ENCODE results near the gene PLCL2. TPM values are rescaled to one million over a fixed set of nuclear protein-coding genes. Genes with fewer than 3 reads are reported as not detected.
"Not testable (repeated sequence)": the region's sequence is repeated elsewhere in the genome, so short reads cannot be mapped to it uniquely, and the experiment has no call there.

The PLCL2 gene
- total RNA-seq, 1 donor from 2014 or later, result 12.2 TPM

DNA sequence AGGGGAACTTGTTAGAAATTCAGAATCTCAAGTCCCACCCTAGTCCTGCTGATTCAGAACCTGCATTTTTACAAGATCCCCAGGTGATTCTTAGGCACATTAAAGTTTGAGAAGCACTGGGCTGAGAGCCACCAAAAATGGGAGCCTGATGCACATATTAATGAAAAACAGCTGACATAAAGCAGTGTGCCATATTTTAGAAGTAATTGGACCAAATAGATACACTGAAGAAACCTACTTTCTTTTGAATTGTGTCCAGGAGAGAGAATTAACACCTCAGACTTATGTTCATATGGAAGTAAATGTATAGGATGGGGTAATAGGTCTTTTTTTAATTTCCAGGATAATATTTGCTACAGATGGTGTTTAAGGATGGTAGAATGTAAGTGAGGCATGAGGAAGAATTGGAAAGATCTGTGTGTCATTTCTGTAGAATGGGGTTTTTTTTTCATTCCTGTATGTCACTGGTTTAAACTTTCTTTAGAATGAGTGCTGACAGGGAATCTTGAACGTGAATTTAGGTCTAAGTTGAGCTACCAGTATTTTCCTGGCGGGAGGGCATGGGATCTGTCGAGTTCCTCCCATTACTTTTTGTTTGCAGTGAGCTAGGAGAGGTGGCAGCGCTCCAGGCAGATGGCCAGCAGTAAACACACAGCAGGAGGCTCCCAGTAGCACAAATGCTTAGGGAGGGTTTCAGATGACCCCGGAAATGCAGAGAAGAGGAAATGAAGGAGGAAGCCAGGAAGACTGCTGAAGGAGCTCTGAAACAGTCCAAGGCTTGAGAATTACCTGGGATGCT lies 185.6 kb downstream of the PLCL2 start:
- DNase-seq (ENCODE audit: low spot score), result no peak

DNA sequence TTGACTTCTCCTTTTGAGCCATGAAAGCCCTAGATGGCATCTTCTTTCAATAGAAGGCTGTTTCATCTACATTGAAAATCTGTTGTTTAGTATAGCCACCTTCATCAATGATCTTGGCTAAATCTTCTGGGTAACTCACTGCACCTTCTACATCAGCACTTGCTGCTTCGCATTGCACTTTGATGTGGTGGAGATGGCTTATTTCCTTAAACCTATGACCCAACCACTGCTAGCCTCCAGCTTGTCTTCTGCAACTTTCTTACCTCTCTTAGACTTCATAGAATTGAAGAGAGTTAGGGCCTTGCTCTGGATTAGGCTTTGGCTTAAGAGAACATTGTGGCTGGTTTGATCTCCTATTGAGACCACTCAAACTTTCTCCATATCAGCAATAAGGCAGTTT lies 189.8 kb downstream of the PLCL2 start:
- no peak for DNase-seq (ENCODE audit: low spot score)

DNA sequence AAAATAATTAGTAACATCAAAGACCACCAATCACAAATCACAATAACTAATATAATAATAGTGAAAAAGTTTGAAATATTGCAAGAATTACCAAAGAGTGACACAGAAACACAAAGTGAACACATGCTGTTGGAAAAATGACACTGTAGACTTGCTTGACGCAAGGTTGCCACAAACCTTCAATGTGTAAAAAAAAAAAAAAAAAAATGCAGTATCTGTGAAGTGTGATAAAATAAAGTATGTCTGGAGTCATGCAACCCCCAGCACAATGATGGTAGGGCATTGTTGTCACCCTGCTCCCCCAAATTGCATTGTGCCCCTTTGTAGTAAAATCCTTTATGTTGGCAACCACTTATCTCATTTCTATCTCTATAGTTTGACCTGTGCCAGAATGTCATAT lies 190.6 kb downstream of the PLCL2 start:
- no peak for DNase-seq (ENCODE audit: low spot score)

GRCh38 chr3:17075907-17076306 lies 191.2 kb downstream of the PLCL2 start:
- no peak for DNase-seq (ENCODE audit: low spot score)

DNA sequence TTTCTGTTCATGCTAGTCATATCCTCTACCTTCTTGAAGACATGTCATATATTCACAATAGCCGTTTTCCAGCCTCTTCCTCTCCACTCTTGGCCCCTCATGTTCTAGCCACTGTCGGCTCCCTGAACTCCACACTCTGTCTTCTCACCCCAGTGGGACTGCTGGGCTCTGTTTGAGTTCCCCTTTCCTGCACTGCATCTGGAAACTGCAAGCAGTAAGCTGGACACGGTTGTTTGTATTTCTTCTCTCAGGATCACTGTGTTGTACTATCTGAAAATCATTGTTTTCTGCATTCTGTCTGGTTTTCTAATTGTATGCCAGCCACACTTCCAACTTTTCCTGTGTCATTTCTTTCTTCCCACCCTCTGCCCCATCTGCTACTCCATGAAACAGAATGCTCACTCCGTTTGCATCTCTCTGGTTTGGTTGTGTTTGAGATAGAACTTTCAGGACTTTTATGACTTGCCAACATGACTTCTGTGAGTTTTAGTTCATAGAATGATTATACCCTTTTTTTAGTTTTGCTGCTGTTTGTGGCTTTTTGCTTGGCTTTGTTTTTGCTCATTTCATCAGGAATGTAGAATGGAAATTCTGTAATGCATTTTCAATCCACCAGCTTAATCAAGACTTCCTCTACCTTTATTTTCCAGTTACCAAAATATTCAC lies 192.3 kb downstream of the PLCL2 start:
- no peak for DNase-seq (ENCODE audit: low spot score)

GRCh38 chr3:17077606-17078005 lies 192.9 kb downstream of the PLCL2 start:
- DNase-seq (ENCODE audit: low spot score), result no peak

DNA sequence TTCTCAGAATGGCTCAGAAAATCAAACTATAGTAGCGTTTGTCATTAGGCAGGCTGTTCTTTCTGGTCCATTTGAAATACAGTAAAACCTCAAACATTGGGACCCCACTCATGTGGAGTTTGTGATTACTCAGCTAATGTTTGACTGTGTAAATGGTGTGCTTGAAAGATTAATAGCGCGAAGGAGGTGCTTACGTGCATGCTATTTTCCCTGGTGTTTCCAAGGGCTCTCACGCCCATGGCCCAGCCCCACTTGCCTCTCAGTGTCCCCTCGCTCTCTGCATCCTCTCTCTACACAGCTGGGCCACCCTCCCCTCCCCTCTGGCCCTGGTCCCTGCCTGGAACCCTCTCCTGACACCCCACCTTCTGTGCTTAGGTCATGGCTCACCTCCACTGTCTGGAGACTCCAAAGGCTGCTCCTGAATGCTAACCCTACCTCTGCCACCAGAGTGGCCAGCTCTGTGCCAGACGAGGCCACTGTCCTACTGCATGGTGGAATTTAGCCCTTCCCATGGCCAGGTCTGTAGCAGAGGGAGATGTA lies 194.2 kb downstream of the PLCL2 start:
- no peak for DNase-seq (ENCODE audit: low spot score)

DNA sequence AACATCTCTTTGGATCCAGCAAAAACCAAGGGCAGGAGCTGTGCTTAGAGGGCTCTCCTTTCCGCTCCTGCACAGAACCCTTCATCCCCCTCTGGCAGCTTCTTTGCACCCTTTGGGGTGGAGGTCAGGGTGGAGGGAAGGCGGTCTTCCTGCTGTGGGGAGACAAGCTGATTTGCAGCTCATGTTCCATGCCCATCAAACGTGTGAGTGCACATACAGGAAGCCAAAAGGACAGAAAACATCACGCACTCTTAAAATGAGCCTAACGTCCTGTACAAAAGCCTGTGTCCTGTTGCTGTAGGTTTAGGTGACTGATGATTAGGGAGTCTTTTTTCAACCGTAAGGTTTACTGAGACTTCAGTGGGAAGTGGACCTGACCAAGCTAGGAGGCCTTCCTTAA lies 195.2 kb downstream of the PLCL2 start:
- no peak for DNase-seq (ENCODE audit: low spot score)

- no peak for DNase-seq (ENCODE audit: low spot score)
Observed at GRCh38 chr3:17081520-17081919, 196.8 kb downstream of the PLCL2 start.

GRCh38 chr3:17087509-17087908 lies 202.8 kb downstream of the PLCL2 start:
- DNase-seq (ENCODE audit: low spot score), result no peak

- DNase-seq (ENCODE audit: low spot score), result no peak
Observed at GRCh38 chr3:17088017-17088416, 203.3 kb downstream of the PLCL2 start.

GRCh38 chr3:17088602-17089313 lies 204.0 kb downstream of the PLCL2 start:
- DNase-seq (ENCODE audit: low spot score), result no peak

GRCh38 chr3:17089314-17089700 lies 204.6 kb downstream of the PLCL2 start:
- DNase-seq (ENCODE audit: low spot score), result no peak

GRCh38 chr3:17090280-17090983 lies 205.7 kb downstream of the PLCL2 start:
- no peak for DNase-seq (ENCODE audit: low spot score)

DNA sequence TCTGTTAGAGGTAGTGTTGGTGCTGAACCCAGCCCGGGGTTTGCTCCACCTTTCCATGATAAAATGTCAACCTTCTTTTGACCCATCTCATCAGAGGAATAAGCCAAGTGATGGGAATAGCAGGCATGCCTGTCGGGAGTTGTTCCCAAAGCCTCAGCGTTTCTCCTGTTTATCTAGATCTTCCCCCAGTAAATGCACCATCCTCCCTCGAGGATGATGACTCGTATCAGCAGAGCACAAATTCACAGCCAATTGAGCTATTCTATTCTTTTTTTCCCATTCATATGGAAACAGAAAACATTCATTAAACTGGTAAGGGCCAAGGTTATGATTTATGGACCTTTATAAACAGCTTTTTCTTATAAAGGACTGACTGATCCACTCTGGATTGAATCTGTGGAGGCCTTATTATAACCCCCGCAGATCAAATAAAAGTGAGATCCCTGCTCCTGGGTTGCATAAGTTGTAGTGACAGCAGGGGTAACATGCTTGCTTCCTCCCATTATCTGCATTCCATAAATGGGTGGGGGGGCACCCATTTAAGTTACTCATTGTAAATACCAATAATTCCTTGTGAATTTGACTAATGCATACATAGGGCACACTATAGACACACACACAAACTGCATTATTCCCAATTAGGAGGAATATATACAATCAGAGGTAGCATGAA lies 207.3 kb downstream of the PLCL2 start:
- no peak for DNase-seq (ENCODE audit: low spot score)

DNA sequence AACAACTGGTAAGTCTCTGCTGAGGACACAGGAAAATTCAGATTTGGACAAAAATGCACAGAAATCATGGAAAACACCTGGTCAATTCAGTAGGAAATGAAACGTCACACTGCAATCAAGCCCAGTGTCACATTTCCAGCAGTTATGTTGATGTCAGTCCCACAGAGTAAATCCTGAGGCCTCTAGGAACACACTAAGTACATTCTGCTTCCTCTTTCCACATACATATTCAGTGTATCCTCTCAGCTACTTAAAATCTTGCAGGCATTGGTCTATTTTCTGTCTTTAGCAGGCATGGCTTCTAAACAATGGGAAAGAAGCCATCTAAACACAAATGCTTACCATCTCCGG lies 207.8 kb downstream of the PLCL2 start:
- DNase-seq (ENCODE audit: low spot score), result no peak

GRCh38 chr3:17094551-17094950 lies 209.8 kb downstream of the PLCL2 start:
- DNase-seq (ENCODE audit: low spot score), result no peak

- no peak for DNase-seq (ENCODE audit: low spot score)
Observed at GRCh38 chr3:17103579-17103978, 218.8 kb downstream of the PLCL2 start.

DNA sequence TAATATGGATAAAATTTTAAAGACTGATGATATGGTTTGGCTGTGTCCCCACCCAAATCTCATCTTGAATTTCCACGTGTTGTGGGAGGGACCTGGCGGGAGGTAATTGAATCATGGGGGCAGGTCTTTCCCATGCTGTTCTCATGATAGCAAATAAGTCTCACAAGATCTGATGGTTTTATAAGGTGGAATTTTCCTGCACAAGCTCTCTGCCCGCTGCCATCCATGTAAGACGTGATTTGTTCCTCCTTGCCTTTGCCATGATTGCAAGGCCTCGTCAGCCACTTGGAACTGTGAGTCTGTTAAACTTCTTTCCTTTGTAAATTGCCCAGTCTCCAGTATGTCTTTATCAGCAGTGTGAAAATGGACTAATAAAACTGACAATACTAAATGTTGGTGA lies 222.0 kb downstream of the PLCL2 start:
- DNase-seq (ENCODE audit: low spot score), result not testable (repeated sequence)

- DNase-seq (ENCODE audit: low spot score), result no peak
Observed at GRCh38 chr3:17110660-17111396, 226.1 kb downstream of the PLCL2 start.

All from mesenteric fat pad (tissue), 1 donor.